ENCODE measurements around the gene GPR4. TPM values are rescaled to one million over a fixed set of nuclear protein-coding genes. Genes with fewer than 3 reads are reported as not detected.

The GPR4 gene
- total RNA-seq, result under 1 TPM in 1 of 2 donors, not detected in 1; under 0.01 TPM

DNA sequence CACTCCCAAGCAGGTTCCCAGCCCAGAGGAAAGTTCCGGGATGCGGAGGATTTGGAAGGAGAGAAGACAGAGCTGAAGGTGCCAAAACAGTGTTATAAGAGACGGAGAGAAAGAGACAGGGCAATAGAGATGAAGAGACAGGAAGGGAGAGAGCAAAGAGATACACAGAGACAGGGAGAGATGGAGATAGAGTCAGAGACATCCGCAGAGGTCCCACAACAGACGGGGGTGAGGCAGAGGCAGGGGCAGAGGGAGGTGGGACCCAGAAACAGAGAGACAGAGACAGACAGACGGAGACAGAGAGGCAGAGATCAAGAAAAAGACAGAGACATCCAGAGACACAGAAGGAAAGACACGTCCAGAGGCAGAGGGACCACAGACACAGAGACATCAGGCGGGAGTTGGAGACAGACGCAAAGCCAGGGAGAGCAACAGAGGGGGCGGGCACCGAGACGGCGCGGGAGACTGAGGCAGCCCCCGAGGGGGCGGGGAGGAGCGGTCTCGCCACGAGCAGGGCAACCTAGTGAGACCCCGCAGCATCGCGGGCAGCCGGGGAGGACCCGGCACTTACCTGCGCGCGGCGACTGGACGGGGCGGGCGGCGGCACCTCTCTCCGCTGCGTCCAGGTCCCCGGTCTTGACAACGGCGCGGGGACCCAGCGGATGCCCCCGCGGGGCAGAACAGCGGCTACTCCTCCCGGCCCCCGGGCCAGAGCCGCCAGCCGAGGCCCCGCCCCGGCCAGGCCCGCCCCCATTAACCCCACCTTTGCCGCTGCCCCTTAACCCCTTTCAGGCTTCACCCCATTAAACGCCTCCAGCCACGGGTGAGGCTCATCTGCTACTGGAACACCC is at the start of gene GPR4:
TSS of gene GPR4 (minus strand) at position 689 of the 851 bp plus-strand sequence. CDS start 10,346 bp downstream, outside the sequence.

GRCh38 chr19:45638930-45639729 is 37.1 kb upstream of the GPR4 start, which contains the start of gene EML2:
TSS of gene EML2 (minus strand) at chr19:45639397. CDS start at chr19:45639376, 21 bp downstream.

DNA sequence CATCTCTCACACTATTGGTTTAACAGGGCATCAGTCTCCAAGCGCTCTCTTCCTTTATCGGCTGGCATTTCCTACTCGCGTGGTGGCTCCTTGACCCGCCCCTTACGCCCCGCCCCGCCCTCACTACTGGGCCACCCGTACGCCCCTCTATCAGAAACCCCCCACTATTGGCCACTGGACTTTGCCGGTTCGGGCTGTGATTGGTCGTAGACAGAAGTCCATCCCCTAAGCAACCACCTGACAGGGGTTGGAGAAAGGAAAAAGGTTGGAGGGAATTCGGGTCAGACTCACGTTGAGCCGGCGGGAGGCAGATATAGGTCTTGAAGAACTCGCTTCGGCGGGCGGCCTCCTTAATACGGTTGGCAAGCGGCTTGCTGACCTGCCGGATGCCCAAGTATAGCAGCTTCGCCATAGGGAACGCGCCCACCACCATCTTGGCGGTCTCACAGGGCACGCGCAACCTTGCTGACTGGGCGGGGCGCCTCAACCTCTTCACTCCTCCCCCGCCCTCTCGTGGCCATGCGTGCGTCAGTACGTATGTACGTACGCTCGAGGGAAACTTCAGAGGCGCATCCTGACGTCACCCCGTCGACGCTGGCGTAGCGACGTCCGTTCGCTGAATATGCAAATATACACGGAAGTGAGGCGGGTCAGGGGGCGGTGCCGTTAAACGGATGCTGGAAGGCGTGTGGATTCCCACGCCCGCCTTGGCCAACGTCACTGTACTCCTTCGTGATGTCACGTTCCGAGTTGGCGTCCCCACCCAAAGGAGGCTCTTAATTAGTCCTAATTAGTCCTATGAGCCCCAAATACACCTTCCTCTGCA is 17.5 kb downstream of the GPR4 start, which contains the start of gene OPA3:
TSS of gene OPA3 (minus strand) at position 471 of the 826 bp plus-strand sequence. CDS start at position 433, 38 bp downstream.

Small RNAs within 50 kb of the gene (small RNA-seq; reads per million reads assigned to genes)
- 0 to 0.06 reads per million in 2 donors for gene RN7SL836P

Other genes with a start within 250 kb of the GPR4 start
- 10 to 100 TPM; 11.7 to 19.0 TPM for gene ERCC2, start 231.6 kb downstream of the GPR4 start, total RNA-seq
- gene PPP1R13L, start 197.1 kb downstream of the GPR4 start, total RNA-seq, result under 1 TPM; under 0.01 to 1.00 TPM
- 10 to 100 TPM in 1 of 2 donors, 1 to 10 TPM in 1; 3.1 to 13.0 TPM for gene POLR1G, start 195.6 kb downstream of the GPR4 start, total RNA-seq
- gene ERCC1, start 178.3 kb downstream of the GPR4 start, total RNA-seq, result 10 to 100 TPM; 67.4 to 93.2 TPM
- gene FOSB, start 134.2 kb downstream of the GPR4 start, total RNA-seq, result under 1 TPM; 0.34 to 0.67 TPM
- gene RTN2, start 105.2 kb downstream of the GPR4 start, total RNA-seq, result 1 to 10 TPM; 8.0 to 9.6 TPM
- 1 to 10 TPM in 1 of 2 donors, under 1 TPM in 1; 0.67 to 1.4 TPM for gene PPM1N, start 103.8 kb downstream of the GPR4 start, total RNA-seq
- gene VASP, start 94.7 kb downstream of the GPR4 start, total RNA-seq, result 10 to 100 TPM; 36.5 to 68.6 TPM
- gene OPA3, start 17.4 kb downstream of the GPR4 start, total RNA-seq, result 10 to 100 TPM in 1 of 2 donors, 1 to 10 TPM in 1; 9.7 to 11.0 TPM
- gene EML2, start 37.2 kb upstream of the GPR4 start, total RNA-seq, result 10 to 100 TPM; 58.9 to 64.0 TPM
- gene GIPR, start 66.0 kb upstream of the GPR4 start, total RNA-seq, result under 1 TPM in 1 of 2 donors, not detected in 1; under 0.01 TPM
- gene SNRPD2, start 89.7 kb upstream of the GPR4 start, total RNA-seq, result 100 to 1,000 TPM; 193 to 358 TPM
- 10 to 100 TPM; 45.6 to 52.3 TPM for gene QPCTL, start 90.5 kb upstream of the GPR4 start, total RNA-seq
- gene FBXO46, start 128.7 kb upstream of the GPR4 start, total RNA-seq, result 1 to 10 TPM; 5.9 to 7.7 TPM
- not detected for gene MEIOSIN, start 131.2 kb upstream of the GPR4 start, total RNA-seq
- 1 to 10 TPM; 5.5 to 6.0 TPM for gene SIX5, start 167.0 kb upstream of the GPR4 start, total RNA-seq
- gene DMPK, start 180.3 kb upstream of the GPR4 start, total RNA-seq, result 1 to 10 TPM; 8.3 to 8.9 TPM
- 10 to 100 TPM; 30.6 to 37.6 TPM for gene DMWD, start 190.6 kb upstream of the GPR4 start, total RNA-seq
- gene RSPH6A, start 213.1 kb upstream of the GPR4 start, total RNA-seq, result under 1 TPM in 1 of 2 donors, not detected in 1; 0.34 TPM

Data from melanocyte of skin (primary cell).